K562 (cell line): ENCODE results near the gene HMOX1. TPM values are rescaled to one million over a fixed set of nuclear protein-coding genes. Genes with fewer than 3 reads are reported as not detected.
A peak's percentile ranks its signal among the peaks of the same experiment; 100 is the strongest.

ENCODE experiments used
- CREB3L1 ChIP-seq: fragments of 450-650 bp; IDR thresholded peaks from 2 replicates; pipeline ENCODE4 v1.6.1; 2014; ENCODE audit warnings: low read depth, mild to moderate bottlenecking, moderate library complexity, borderline replicate concordance
- GABPB1 ChIP-seq: sonication (generic); formaldehyde crosslinking; IDR thresholded peaks from 2 replicates; pipeline ENCODE4 v1.8.0; 2022; ENCODE audit warnings: mild to moderate bottlenecking, missing genetic modification reagents
- IRF9 ChIP-seq: fragments of 450-650 bp; IDR thresholded peaks from 2 replicates; pipeline ENCODE4 v1.6.1; 2016; ENCODE audit warnings: missing biosample characterization, missing genetic modification characterization
- MGA ChIP-seq: fragments of 450-650 bp; IDR thresholded peaks from 2 replicates; pipeline ENCODE4 v1.6.1; 2016; ENCODE audit warnings: mild to moderate bottlenecking, moderate library complexity
- NFIC ChIP-seq: fragments of 450-650 bp; IDR thresholded peaks from 2 replicates; pipeline ENCODE4 v1.6.1; 2017; ENCODE audit warnings: mild to moderate bottlenecking, inconsistent platforms
- NKRF ChIP-seq: fragments of 450-650 bp; IDR thresholded peaks from 2 replicates; pipeline ENCODE4 v1.6.1; 2016; ENCODE audit warnings: borderline replicate concordance
- NR4A1 ChIP-seq, 2 experiments: fragments of 250-450 bp in 1 of 2; fragments of 450-650 bp in 1 of 2; sonication (Bioruptor Pico) in 1 of 2; IDR thresholded peaks; 2 replicates each; pipeline versions ENCODE4 v1.4.0 to v1.6.1; 2016 to 2020; ENCODE audit warnings: mild to moderate bottlenecking in 2 of 2, missing compliant biosample characterization in 1 of 2, missing genetic modification characterization in 1 of 2, moderate library complexity in 1 of 2
- POLR3A ChIP-seq: IDR thresholded peaks from 2 replicates; pipeline ENCODE4 v1.6.1; 2011; ENCODE audit warnings: borderline replicate concordance, mild to moderate bottlenecking, moderate library complexity; ENCODE audit not compliant: insufficient read length, insufficient read depth; ENCODE audit errors: extremely low read depth
- SMAD1 ChIP-seq: fragments of 150-350 bp; IDR thresholded peaks from 2 replicates; pipeline ENCODE4 v1.6.1; 2014; ENCODE audit warnings: low read length, low read depth; ENCODE audit not compliant: partially characterized antibody
- ZNF124 ChIP-seq: sonication (generic); formaldehyde crosslinking; IDR thresholded peaks from 2 replicates; pipeline ENCODE4 v1.8.1; 2022; ENCODE audit warnings: missing genetic modification reagents
- polyA plus RNA-seq, 8 experiments: library from polyadenylated mRNA; depleted of rRNA in 4 of 8; stranded (reverse) in 5 of 8; unstranded in 3 of 8; fragments of >200 nt; fragmentation: Nextera tagmentation in 2 of 8; fragmentation: Illumina TruSeq in 1 of 8; extraction: Ambion mirVana in 2 of 8; extraction: Trizol in 1 of 8; gene quantifications; 2 replicates each; pipeline versions ENCODE4 v1.2.1 to v1.2.3, GENCODE V29; 2011 to 2014; ENCODE audit warnings: inconsistent platforms in 1 of 8, missing spikeins in 1 of 8
- total RNA-seq, 7 experiments: library from RNA; depleted of rRNA in 6 of 7; stranded (reverse); fragments of >200 nt in 6 of 7; fragmentation: Illumina TruSeq in 2 of 7; extraction: Trizol in 2 of 7; gene quantifications; 2 replicates each; pipeline versions ENCODE4 v1.2.1 to v1.2.3, GENCODE V29; 2011 to 2021; ENCODE audit warnings: low replicate concordance in 1 of 7

The HMOX1 gene
- total and polyA plus RNA-seq, 9 of the 15 experiments (the other 6 are each of a cell fraction or from before 2014, with no cell fraction given), result not detected

- TF ChIP-seq MGA (peak; percentile 50), SMAD1 (no peak), CREB3L1 (peak; percentile 43; the same call in 1 of the 2 replicates), ZNF124 (CRISPR knock-in tag) (no peak), POLR3A (no peak), NKRF (peak; percentile 47; the same call in 1 of the 2 replicates), NFIC (peak; percentile 53), IRF9 (tag) (no peak), NR4A1 (CRISPR knock-in tag; IDR thresholded peaks at IDR 0.05) (no peak), NR4A1 (tag; IDR thresholded peaks at IDR 0.05) (peak; percentile 69; the same call in 1 of the 2 replicates), GABPB1 (CRISPR knock-in tag) (no peak)
These were observed 4.0 kb upstream of the HMOX1 start (continued) for GRCh38 chr22:35376728-35377472.
